WTC11 (cell line): ENCODE measurements around the gene RANBP6. TPM values are rescaled to one million over a fixed set of nuclear protein-coding genes. Genes with fewer than 3 reads are reported as not detected.

Experiments
- ATAC-seq: fragments of 200-7000 bp; cut with Tn5 transposase; 2 replicates; pipeline ENCODE4 v1.10.0; 2021; ENCODE audit warnings: mild to moderate bottlenecking, moderate library complexity
- CTCF ChIA-PET: fragments of 300-600 bp; sonication (Branson Sonifier 250); formaldehyde crosslinking; loops from one replicate; lab custom pipeline; 2021; ENCODE audit warnings: antibody characterized with exemption; lab: Charles Lee
- POLR2A ChIA-PET: fragments of 350-600 bp; sonication (Branson Sonifier 250); formaldehyde crosslinking; loops from one replicate; lab custom pipeline; 2021; ENCODE audit warnings: antibody characterized with exemption; lab: Charles Lee
- DNase-seq: peaks from one replicate; pipeline ENCODE4 v3.0.0; 2021; ENCODE audit warnings: low spot score
- H3K27ac Mint-ChIP-seq: 2 replicates; pipeline ENCODE4 v1.8.0; 2021; ENCODE audit warnings: mixed read lengths
- H3K27me3 Mint-ChIP-seq: 2 replicates; pipeline ENCODE4 v1.8.0; 2021; ENCODE audit warnings: low read depth, mild to moderate bottlenecking, moderate library complexity, mixed read lengths
- H3K36me3 Mint-ChIP-seq: 2 replicates; pipeline ENCODE4 v1.8.0; 2021; ENCODE audit warnings: mixed read lengths
- H3K4me1 Mint-ChIP-seq: 2 replicates; pipeline ENCODE4 v1.8.0; 2022; ENCODE audit warnings: mixed read lengths
- H3K4me3 Mint-ChIP-seq: 2 replicates; pipeline ENCODE4 v1.8.0; 2021; ENCODE audit warnings: mild to moderate bottlenecking, moderate library complexity, mixed read lengths
- H3K9me3 Mint-ChIP-seq: 2 replicates; pipeline ENCODE4 v1.8.0; 2021; ENCODE audit warnings: mixed read lengths
- ATF1 ChIP-seq: sonication (generic); formaldehyde crosslinking; IDR thresholded peaks from 2 replicates; pipeline ENCODE4 v1.8.1; 2023; ENCODE audit warnings: mild to moderate bottlenecking, moderate library complexity, missing genetic modification reagents
- CBFB ChIP-seq: sonication (generic); formaldehyde crosslinking; IDR thresholded peaks from 2 replicates; pipeline ENCODE4 v1.8.1; 2022; ENCODE audit warnings: mild to moderate bottlenecking, low read depth, missing genetic modification reagents
- ETV6 ChIP-seq: sonication (generic); formaldehyde crosslinking; IDR thresholded peaks from 2 replicates; pipeline ENCODE4 v1.8.1; 2022; ENCODE audit warnings: mild to moderate bottlenecking, missing genetic modification reagents
- FOXK1 ChIP-seq: sonication (generic); formaldehyde crosslinking; IDR thresholded peaks from 2 replicates; pipeline ENCODE4 v1.8.0; 2022; ENCODE audit warnings: mild to moderate bottlenecking, moderate library complexity, missing genetic modification reagents
- JUN ChIP-seq: sonication (generic); formaldehyde crosslinking; IDR thresholded peaks from 2 replicates; pipeline ENCODE4 v1.8.0; 2023; ENCODE audit warnings: mild to moderate bottlenecking, missing genetic modification reagents
- NFYB ChIP-seq: sonication (generic); formaldehyde crosslinking; conservative IDR thresholded peaks from 2 replicates; pipeline ENCODE4 v1.8.0; 2022; ENCODE audit warnings: low read depth, missing genetic modification reagents
- NR2C2 ChIP-seq: sonication (generic); formaldehyde crosslinking; IDR thresholded peaks from 2 replicates; pipeline ENCODE4 v1.8.0; 2022; ENCODE audit warnings: mild to moderate bottlenecking, missing genetic modification reagents
- ZNF219 ChIP-seq: sonication (generic); formaldehyde crosslinking; IDR thresholded peaks from 2 replicates; pipeline ENCODE4 v1.8.0; 2023; ENCODE audit warnings: missing genetic modification reagents, mild to moderate bottlenecking, borderline replicate concordance
- ZNF263 ChIP-seq: sonication (generic); formaldehyde crosslinking; IDR thresholded peaks from 2 replicates; pipeline ENCODE4 v1.8.1; 2022; ENCODE audit warnings: low read depth, mild to moderate bottlenecking, moderate library complexity, missing genetic modification reagents
- ZNF396 ChIP-seq: fragments of 250-450 bp; sonication (Bioruptor Pico); IDR thresholded peaks from 2 replicates; pipeline ENCODE4 v1.8.0; 2021; ENCODE audit warnings: mild to moderate bottlenecking, moderate library complexity, borderline replicate concordance
- total RNA-seq: library from RNA; stranded (reverse); gene quantifications from 3 replicates; pipeline ENCODE4 v1.2.3, GENCODE V29; 2021
- TF ChIP-seq, protein P1 (sequence below): fragments of 250-450 bp; sonication (Bioruptor Pico); conservative IDR thresholded peaks from 2 replicates; pipeline ENCODE4 v1.9.0; 2021; ENCODE audit warnings: mild to moderate bottlenecking
- TF ChIP-seq, protein P2 (sequence below): sonication (generic); formaldehyde crosslinking; IDR thresholded peaks from 2 replicates; pipeline ENCODE4 v1.8.0; 2022; ENCODE audit warnings: mild to moderate bottlenecking, missing genetic modification reagents
- TF ChIP-seq, protein P3 (sequence below): sonication (generic); formaldehyde crosslinking; IDR thresholded peaks from 2 replicates; pipeline ENCODE4 v1.8.0; 2022; ENCODE audit warnings: mild to moderate bottlenecking, missing genetic modification reagents
- TF ChIP-seq, protein P4 (sequence below): fragments of 250-450 bp; sonication (Bioruptor Pico); IDR thresholded peaks from 2 replicates; pipeline ENCODE4 v1.9.0; 2021; ENCODE audit warnings: mild to moderate bottlenecking, borderline replicate concordance
- TF ChIP-seq, protein P5 (sequence below): sonication (generic); formaldehyde crosslinking; IDR thresholded peaks from 2 replicates; pipeline ENCODE4 v1.8.0; 2023; ENCODE audit warnings: mild to moderate bottlenecking, missing genetic modification reagents

RANBP6 gene
- total RNA-seq, 1 experiment from 2014 or later = 20.1 TPM

DNA sequence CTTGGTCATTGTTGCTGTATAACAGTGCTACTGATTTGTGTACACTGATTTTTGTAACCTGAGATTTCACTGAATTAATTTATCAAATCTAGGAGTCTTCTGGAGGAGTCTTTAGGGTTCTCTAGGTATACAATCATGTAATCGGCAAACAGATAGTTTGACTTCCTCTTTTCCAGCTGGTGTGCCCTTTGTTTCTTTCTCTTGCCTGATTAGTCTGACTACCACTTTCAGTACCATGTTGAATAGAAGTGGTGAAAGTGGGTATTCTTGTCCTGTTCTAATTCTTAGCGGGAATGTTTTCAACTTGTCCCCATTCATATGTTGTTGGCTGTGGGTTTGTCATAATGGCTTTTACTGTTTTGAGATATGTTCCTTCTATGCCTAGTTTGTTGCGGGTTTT lies 24.7 kb upstream of the RANBP6 start:
- H3K27ac Mint-ChIP-seq = no peak overlapping the region
- ATAC-seq (no peak), DNase-seq (no peak)
- CTCF ChIA-PET = interaction anchor here (1.0 kb wide), 1 partner anchor 16 kb away, joined by 3 read pairs; no protein-coding TSS in a partner anchor
- no peak overlapping the region for H3K4me3 Mint-ChIP-seq
- TF ChIP-seq FOXK1 (CRISPR knock-in tag) = no peak
- TF ChIP-seq, protein P1, sequence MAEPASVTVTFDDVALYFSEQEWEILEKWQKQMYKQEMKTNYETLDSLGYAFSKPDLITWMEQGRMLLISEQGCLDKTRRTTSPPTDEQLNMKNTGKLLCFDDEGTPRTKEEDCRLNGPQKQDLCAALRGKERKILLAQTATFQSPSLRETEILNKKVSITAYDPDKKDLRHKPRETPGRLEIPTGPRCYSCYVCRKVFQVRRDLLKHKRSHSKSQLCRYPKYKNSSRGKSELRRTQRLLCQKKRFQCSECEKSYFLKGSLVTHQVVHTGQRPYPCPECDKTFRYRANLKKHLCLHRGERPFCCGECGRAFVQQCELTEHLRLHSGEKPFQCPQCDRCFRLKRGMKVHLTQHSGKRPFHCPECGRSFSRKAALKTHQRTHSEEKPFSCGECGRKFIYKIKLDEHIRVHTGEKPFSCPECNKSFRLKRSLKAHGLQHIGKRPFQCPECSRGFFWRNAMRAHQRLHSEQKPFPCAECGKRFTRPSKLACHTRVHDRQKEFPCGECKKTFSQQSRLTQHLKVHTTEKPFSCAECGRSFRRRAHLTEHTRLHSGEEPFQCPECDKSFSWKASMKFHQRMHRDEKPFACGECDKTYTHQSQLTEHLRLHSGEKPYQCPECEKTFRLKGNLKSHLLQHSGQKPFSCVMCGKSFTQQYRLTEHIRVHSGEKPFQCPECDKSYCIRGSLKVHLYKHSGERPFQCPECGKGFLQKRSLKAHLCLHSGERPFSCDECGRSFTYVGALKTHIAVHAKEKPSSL (CRISPR knock-in tag) = no peak
- TF ChIP-seq ZNF263 (CRISPR knock-in tag) = no peak
- no peak for TF ChIP-seq CBFB (CRISPR knock-in tag)
- TF ChIP-seq ZNF219 = no peak
- TF ChIP-seq, protein P2, sequence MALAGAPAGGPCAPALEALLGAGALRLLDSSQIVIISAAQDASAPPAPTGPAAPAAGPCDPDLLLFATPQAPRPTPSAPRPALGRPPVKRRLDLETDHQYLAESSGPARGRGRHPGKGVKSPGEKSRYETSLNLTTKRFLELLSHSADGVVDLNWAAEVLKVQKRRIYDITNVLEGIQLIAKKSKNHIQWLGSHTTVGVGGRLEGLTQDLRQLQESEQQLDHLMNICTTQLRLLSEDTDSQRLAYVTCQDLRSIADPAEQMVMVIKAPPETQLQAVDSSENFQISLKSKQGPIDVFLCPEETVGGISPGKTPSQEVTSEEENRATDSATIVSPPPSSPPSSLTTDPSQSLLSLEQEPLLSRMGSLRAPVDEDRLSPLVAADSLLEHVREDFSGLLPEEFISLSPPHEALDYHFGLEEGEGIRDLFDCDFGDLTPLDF (CRISPR knock-in tag) = no peak
- TF ChIP-seq JUN = no peak
- TF ChIP-seq ATF1 = no peak
- no peak for TF ChIP-seq NFYB (CRISPR knock-in tag)
- no peak for TF ChIP-seq ZNF396
- TF ChIP-seq, protein P3, sequence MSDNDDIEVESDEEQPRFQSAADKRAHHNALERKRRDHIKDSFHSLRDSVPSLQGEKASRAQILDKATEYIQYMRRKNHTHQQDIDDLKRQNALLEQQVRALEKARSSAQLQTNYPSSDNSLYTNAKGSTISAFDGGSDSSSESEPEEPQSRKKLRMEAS (CRISPR knock-in tag) = no peak
- TF ChIP-seq, protein P4, sequence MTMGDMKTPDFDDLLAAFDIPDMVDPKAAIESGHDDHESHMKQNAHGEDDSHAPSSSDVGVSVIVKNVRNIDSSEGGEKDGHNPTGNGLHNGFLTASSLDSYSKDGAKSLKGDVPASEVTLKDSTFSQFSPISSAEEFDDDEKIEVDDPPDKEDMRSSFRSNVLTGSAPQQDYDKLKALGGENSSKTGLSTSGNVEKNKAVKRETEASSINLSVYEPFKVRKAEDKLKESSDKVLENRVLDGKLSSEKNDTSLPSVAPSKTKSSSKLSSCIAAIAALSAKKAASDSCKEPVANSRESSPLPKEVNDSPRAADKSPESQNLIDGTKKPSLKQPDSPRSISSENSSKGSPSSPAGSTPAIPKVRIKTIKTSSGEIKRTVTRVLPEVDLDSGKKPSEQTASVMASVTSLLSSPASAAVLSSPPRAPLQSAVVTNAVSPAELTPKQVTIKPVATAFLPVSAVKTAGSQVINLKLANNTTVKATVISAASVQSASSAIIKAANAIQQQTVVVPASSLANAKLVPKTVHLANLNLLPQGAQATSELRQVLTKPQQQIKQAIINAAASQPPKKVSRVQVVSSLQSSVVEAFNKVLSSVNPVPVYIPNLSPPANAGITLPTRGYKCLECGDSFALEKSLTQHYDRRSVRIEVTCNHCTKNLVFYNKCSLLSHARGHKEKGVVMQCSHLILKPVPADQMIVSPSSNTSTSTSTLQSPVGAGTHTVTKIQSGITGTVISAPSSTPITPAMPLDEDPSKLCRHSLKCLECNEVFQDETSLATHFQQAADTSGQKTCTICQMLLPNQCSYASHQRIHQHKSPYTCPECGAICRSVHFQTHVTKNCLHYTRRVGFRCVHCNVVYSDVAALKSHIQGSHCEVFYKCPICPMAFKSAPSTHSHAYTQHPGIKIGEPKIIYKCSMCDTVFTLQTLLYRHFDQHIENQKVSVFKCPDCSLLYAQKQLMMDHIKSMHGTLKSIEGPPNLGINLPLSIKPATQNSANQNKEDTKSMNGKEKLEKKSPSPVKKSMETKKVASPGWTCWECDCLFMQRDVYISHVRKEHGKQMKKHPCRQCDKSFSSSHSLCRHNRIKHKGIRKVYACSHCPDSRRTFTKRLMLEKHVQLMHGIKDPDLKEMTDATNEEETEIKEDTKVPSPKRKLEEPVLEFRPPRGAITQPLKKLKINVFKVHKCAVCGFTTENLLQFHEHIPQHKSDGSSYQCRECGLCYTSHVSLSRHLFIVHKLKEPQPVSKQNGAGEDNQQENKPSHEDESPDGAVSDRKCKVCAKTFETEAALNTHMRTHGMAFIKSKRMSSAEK (CRISPR knock-in tag) = no peak
- TF ChIP-seq, protein P5, sequence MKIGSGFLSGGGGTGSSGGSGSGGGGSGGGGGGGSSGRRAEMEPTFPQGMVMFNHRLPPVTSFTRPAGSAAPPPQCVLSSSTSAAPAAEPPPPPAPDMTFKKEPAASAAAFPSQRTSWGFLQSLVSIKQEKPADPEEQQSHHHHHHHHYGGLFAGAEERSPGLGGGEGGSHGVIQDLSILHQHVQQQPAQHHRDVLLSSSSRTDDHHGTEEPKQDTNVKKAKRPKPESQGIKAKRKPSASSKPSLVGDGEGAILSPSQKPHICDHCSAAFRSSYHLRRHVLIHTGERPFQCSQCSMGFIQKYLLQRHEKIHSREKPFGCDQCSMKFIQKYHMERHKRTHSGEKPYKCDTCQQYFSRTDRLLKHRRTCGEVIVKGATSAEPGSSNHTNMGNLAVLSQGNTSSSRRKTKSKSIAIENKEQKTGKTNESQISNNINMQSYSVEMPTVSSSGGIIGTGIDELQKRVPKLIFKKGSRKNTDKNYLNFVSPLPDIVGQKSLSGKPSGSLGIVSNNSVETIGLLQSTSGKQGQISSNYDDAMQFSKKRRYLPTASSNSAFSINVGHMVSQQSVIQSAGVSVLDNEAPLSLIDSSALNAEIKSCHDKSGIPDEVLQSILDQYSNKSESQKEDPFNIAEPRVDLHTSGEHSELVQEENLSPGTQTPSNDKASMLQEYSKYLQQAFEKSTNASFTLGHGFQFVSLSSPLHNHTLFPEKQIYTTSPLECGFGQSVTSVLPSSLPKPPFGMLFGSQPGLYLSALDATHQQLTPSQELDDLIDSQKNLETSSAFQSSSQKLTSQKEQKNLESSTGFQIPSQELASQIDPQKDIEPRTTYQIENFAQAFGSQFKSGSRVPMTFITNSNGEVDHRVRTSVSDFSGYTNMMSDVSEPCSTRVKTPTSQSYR = no peak
- no peak for TF ChIP-seq ETV6 (CRISPR knock-in tag)
- TF ChIP-seq NR2C2 (CRISPR knock-in tag) = no peak
- TF ChIP-seq, all 79 proteins: peak for 0
- Mint-ChIP-seq H3K4me1 (no peaks in the 10 kb centered on the region), H3K27me3 (peaks cover 8% of the 10 kb centered on the region), H3K36me3 (no peaks in the 10 kb centered on the region), H3K9me3 (no peaks in the 10 kb centered on the region)
- POLR2A ChIA-PET = no interaction called here

DNA sequence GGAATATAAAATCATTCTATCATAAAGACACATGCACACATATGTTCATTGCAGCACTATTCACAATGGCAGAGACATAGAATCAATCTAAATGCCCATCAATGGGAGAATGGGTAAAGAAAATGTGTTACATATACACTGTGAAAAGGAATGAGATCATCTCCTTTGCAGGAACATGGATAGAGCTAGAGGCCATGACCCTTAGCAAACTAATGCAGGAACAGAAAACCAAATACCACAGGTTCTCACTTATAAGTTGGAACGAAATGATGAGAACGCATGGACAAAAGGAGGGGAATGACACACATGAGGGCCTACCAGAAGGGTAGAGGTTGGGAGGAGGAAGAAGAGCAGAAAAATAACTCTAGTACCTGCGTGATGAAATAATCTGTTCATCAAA lies 21.0 kb upstream of the RANBP6 start:
- Mint-ChIP-seq H3K36me3 (no peaks in the 10 kb centered on the region), H3K27me3 (peaks cover 3% of the 10 kb centered on the region), H3K4me3 (no peak overlapping the region), H3K9me3 (no peaks in the 10 kb centered on the region), H3K27ac (no peak overlapping the region), H3K4me1 (no peaks in the 10 kb centered on the region)
- ATAC-seq = no peak
- POLR2A ChIA-PET = no interaction called here
- no peak for DNase-seq
- CTCF ChIA-PET = no interaction called here
- no peak for TF ChIP-seq FOXK1 (CRISPR knock-in tag)
